SJSA1 (cell line): Measurements from ENCODE around the gene GNA15. TPM values are rescaled to one million over a fixed set of nuclear protein-coding genes. Genes with fewer than 3 reads are reported as not detected.

Experiments
- DNase-seq, 2 experiments: peaks; one replicate each; pipeline ENCODE4 v3.0.0-alpha.2; 2015 to 2020; ENCODE audit warnings: low spot score in 2 of 2, low read depth in 1 of 2
- H3K27ac ChIP-seq: fragments of 250-450 bp; sonication (Bioruptor Pico); 2 replicates; pipeline ENCODE4 v1.5.1; 2020; ENCODE audit warnings: mild to moderate bottlenecking, moderate library complexity
- H3K27me3 ChIP-seq: fragments of 250-450 bp; sonication (Bioruptor Pico); replicated peaks from 2 replicates; pipeline ENCODE4 v1.5.1; 2020; ENCODE audit warnings: mild to moderate bottlenecking, moderate library complexity
- H3K36me3 ChIP-seq: fragments of 250-450 bp; sonication (Bioruptor Pico); 2 replicates; pipeline ENCODE4 v1.5.1; 2020; ENCODE audit warnings: mild to moderate bottlenecking
- H3K4me1 ChIP-seq: fragments of 250-450 bp; sonication (Bioruptor Pico); replicated peaks from 2 replicates; pipeline ENCODE4 v1.6.1; 2021; ENCODE audit warnings: mild to moderate bottlenecking
- H3K4me3 ChIP-seq: fragments of 250-450 bp; sonication (Bioruptor Pico); 2 replicates; pipeline ENCODE4 v1.5.1; 2020; ENCODE audit warnings: mild to moderate bottlenecking
- H3K9me3 ChIP-seq: fragments of 250-450 bp; sonication (Bioruptor Pico); replicated peaks from 2 replicates; pipeline ENCODE4 v1.5.1; 2020; ENCODE audit warnings: mild to moderate bottlenecking
- total RNA-seq: library from RNA; depleted of rRNA; stranded (reverse); fragments of >200 nt; shearing (Covaris generic); gene quantifications from 2 replicates; pipeline ENCODE4 v1.2.3, GENCODE V29; 2014

GNA15 gene
- total RNA-seq, 1 experiment from 2014 or later: 0.05 TPM

DNA sequence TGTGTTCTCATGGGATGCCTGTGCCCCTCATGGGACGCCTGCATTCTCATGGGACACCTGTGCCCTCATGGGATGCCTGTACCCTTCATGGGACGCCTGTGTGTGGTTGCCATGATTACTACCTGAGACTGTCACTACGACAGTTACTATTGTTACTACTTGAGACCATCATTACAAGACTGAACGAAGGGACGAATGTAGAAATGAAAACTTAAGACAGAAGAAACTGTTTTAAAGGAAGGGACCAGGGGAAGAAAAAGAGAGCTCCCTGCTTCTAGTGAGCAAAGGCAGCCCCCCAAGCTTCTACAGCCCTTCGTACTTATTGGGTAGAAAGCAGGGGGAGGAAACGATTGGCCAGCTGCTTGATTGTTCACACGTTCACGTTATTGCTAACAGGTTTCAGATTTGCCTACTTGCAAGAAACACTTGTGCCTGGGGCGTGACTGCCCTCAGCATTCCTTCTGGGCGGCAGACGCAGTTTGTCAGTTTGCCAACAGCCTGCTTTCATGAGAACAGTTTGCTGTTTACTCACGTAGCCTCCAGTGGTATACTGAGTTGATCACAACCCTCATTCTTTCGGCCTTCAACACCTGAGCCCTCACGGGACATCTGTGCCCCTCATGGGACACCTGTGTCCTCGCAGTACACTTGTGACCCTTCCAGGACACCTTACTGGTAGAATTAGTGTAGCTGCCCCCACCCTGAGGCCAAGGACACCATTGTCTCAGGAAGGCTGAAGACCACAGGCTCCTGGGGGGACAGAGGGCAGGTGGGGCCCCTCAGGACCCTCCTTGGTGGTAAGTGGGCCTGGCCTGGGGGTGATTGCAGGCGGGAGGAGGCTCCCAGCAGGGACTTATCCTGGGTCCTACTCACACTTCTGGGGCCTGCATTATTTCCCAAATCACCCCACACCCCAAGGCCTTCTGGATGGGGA is 40.2 kb downstream of the GNA15 start:
- Histone ChIP-seq H3K9me3 (no peaks in the 10 kb centered on the region), H3K36me3 (no peaks in the 10 kb centered on the region), H3K27ac (peak overlapping the region; percentile 86), H3K27me3 (no peaks in the 10 kb centered on the region), H3K4me1 (peaks cover 19% of the 10 kb centered on the region), H3K4me3 (no peak overlapping the region)
- peak; percentile 64 to 86 for DNase-seq

- Histone ChIP-seq H3K4me3 (no peak overlapping the region), H3K9me3 (no peaks in the 10 kb centered on the region), H3K36me3 (no peaks in the 10 kb centered on the region), H3K4me1 (peaks cover 19% of the 10 kb centered on the region), H3K27me3 (no peaks in the 10 kb centered on the region), H3K27ac (peak overlapping the region; percentile 86)
- peak; percentile 72 to 87 for DNase-seq
Measured at GRCh38 chr19:3176715-3177501, 41.1 kb downstream of the GNA15 start.

DNA sequence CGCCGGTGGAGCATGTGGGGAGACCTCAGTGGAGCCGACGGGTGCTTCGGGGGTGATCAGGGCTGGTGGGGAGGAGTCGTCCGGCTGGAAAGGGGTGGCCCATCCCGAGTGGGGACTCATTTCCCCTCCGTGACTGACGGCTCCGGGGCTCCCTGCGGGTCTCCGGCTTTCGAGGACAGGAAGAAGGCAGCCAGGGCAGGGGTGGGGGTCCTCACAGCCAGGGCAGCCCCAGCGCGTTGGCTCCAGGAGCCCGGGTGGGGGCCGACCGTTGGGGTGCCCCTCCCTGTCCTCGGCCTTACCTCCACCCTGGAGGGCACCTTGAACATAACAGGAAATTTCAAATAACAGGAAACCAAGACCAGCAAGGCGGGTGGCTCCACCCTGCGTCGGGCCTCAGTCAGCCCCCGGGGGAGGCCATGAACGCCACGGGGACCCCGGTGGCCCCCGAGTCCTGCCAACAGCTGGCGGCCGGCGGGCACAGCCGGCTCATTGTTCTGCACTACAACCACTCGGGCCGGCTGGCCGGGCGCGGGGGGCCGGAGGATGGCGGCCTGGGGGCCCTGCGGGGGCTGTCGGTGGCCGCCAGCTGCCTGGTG is 42.6 kb downstream of the GNA15 start, which contains the start of gene S1PR4:
S1PR4 (plus strand) TSS at position 393 of the 596 bp plus-strand sequence; CDS start at position 417, 24 bp downstream.
- H3K4me3 ChIP-seq: no peak within 1 kb of the TSS
- H3K9me3 ChIP-seq: no peaks in the 10 kb centered on the region
- H3K27me3 ChIP-seq: no peaks in the 10 kb centered on the region
- H3K4me1 ChIP-seq: peaks cover 19% of the 10 kb centered on the region
- no peak within 1 kb of the TSS for H3K27ac ChIP-seq
- no peaks in the 10 kb centered on the region for H3K36me3 ChIP-seq
- peak in 1 of 2 experiments; percentile 47 for DNase-seq

- DNase-seq: peak in 1 of 2 experiments; percentile 45
- H3K4me3 ChIP-seq: no peak overlapping the region
- peaks cover 19% of the 10 kb centered on the region for H3K4me1 ChIP-seq
- no peaks in the 10 kb centered on the region for H3K9me3 ChIP-seq
- no peak overlapping the region for H3K27ac ChIP-seq
- H3K27me3 ChIP-seq: no peaks in the 10 kb centered on the region
- H3K36me3 ChIP-seq: no peaks in the 10 kb centered on the region
Measured at GRCh38 chr19:3178973-3179738, 43.3 kb downstream of the GNA15 start.

- no peaks in the 10 kb centered on the region for H3K27me3 ChIP-seq
- no peaks in the 10 kb centered on the region for H3K36me3 ChIP-seq
- H3K27ac ChIP-seq: no peak overlapping the region
- no peak overlapping the region for H3K4me3 ChIP-seq
- peaks cover 20% of the 10 kb centered on the region for H3K4me1 ChIP-seq
- no peak for DNase-seq
- H3K9me3 ChIP-seq: no peaks in the 10 kb centered on the region
Measured at GRCh38 chr19:3179739-3180293, 44.0 kb downstream of the GNA15 start.

GRCh38 chr19:3183721-3184641 is 48.1 kb downstream of the GNA15 start:
- Histone ChIP-seq H3K4me1 (peaks cover 26% of the 10 kb centered on the region), H3K4me3 (no peak overlapping the region), H3K9me3 (no peaks in the 10 kb centered on the region), H3K36me3 (peaks cover 32% of the 10 kb centered on the region), H3K27me3 (no peaks in the 10 kb centered on the region), H3K27ac (no peak overlapping the region)
- no peak for DNase-seq

- H3K36me3 ChIP-seq: peaks cover 42% of the 10 kb centered on the region
- H3K9me3 ChIP-seq: no peaks in the 10 kb centered on the region
- peak in 1 of 2 experiments; percentile 72 for DNase-seq
- peak overlapping the region; percentile 98 for H3K4me3 ChIP-seq
- peak overlapping the region; percentile 45 for H3K27ac ChIP-seq
- peaks cover 35% of the 10 kb centered on the region for H3K4me1 ChIP-seq
- H3K27me3 ChIP-seq: no peaks in the 10 kb centered on the region
Measured at GRCh38 chr19:3184847-3185460, 49.1 kb downstream of the GNA15 start.

DNA sequence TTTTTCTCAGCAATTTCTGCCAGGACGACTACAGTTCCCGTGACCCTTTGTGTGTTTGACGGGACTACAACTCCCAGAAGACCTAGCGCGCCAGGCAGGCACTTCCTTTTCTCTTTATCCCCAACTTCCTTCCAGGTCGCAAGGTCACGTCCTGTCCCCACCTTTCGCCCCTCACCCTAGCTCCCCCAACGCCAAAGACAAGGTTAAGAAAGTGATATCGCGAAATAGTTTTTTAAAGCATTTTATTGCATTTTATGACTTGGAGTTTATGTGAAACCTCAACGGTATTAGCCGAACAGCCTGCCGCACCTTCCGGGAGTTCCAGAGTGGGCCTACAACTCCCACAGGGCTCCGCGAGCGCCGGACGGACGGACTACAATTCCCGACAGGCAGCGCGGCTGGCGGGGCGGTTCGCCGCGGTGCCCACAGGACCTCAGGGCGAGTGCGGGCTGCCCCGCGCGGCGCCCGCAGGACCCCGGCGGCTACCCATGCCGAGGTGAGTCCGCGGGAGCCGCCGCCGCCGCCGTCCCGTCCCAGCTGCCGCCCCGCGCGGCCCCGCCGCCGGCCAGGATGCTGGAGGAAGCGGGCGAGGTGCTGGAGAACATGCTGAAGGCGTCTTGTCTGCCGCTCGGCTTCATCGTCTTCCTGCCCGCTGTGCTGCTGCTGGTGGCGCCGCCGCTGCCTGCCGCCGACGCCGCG is 49.8 kb downstream of the GNA15 start, which contains the start of gene NCLN:
NCLN (plus strand) TSS at position 470 of the 699 bp plus-strand sequence; CDS start at position 571, 101 bp downstream.
- H3K27ac ChIP-seq: peak within 1 kb of the TSS; percentile 45
- no peaks in the 10 kb centered on the region for H3K9me3 ChIP-seq
- H3K36me3 ChIP-seq: peaks cover 47% of the 10 kb centered on the region
- H3K4me3 ChIP-seq: peak within 1 kb of the TSS; percentile 98
- DNase-seq: peak; percentile 95 to 99
- peaks cover 42% of the 10 kb centered on the region for H3K4me1 ChIP-seq
- no peaks in the 10 kb centered on the region for H3K27me3 ChIP-seq

GRCh38 chr19:3186160-3186688 is 50.4 kb downstream of the GNA15 start:
- Histone ChIP-seq H3K27ac (peak overlapping the region; percentile 40), H3K9me3 (no peaks in the 10 kb centered on the region), H3K4me1 (peaks cover 47% of the 10 kb centered on the region), H3K27me3 (no peaks in the 10 kb centered on the region), H3K36me3 (peaks cover 47% of the 10 kb centered on the region), H3K4me3 (peak overlapping the region; percentile 98)
- no peak for DNase-seq

- Histone ChIP-seq H3K27ac (peak overlapping the region; percentile 40; the same call in 1 of the 2 replicates), H3K27me3 (no peaks in the 10 kb centered on the region), H3K4me1 (peaks cover 55% of the 10 kb centered on the region), H3K4me3 (peak overlapping the region; percentile 98), H3K9me3 (no peaks in the 10 kb centered on the region), H3K36me3 (peaks cover 55% of the 10 kb centered on the region)
- DNase-seq: no peak
Measured at GRCh38 chr19:3186891-3187661, 51.2 kb downstream of the GNA15 start.
